Measurements from ENCODE around the gene NUBP2. TPM values are rescaled to one million over a fixed set of nuclear protein-coding genes. Genes with fewer than 3 reads are reported as not detected.

The NUBP2 gene
- total and polyA plus RNA-seq, 2 experiments from 2014 or later: 79.4 to 175 TPM

GRCh38 chr16:1818204-1818872 is 35.6 kb downstream of the NUBP2 start:
- no peaks in the 10 kb centered on the region for H3K9me2 ChIP-seq (ENCODE audit: insufficient read depth)
- no peaks in the 10 kb centered on the region; the same call in 1 of the 2 replicates for H3F3A ChIP-seq (replicated peaks; ENCODE audit: low read depth)
- H3K9me3 Mint-ChIP-seq: no peaks in the 10 kb centered on the region
- no peak overlapping the region for H3K4me3 Mint-ChIP-seq
- H3K27ac ChIP-seq (ENCODE audit: low read depth): no peak overlapping the region
- no peaks in the 10 kb centered on the region for H3K27me3 Mint-ChIP-seq (ENCODE audit: insufficient read depth, low read depth, poor library complexity)
- TF ChIP-seq ZNF114 (CRISPR knock-in tag; IDR thresholded peaks at IDR 0.05) (no peak), REST (IDR thresholded peaks at IDR 0.05; ENCODE audit: unreplicated experiment) (no peak), ETS1 (IDR thresholded peaks at IDR 0.05) (no peak), EZH2 (IDR thresholded peaks at IDR 0.05; ENCODE audit: low read depth, unreplicated experiment) (no peak), CREB1 (CRISPR knock-in tag; IDR thresholded peaks at IDR 0.05; ENCODE audit: low read depth) (no peak), JUNB (IDR thresholded peaks at IDR 0.05; ENCODE audit: unreplicated experiment) (no peak), ZNF331 (CRISPR knock-in tag; IDR thresholded peaks at IDR 0.05; ENCODE audit: low read depth) (no peak), POLR2AphosphoS5 (IDR thresholded peaks at IDR 0.05; ENCODE audit: low read depth) (no peak), EZH2phosphoT487 (IDR thresholded peaks at IDR 0.05; ENCODE audit: unreplicated experiment) (no peak), CTCF (conservative IDR thresholded peaks at IDR 0.05; ENCODE audit: low read depth in 2 of 2) (no peak), STAT1 (IDR thresholded peaks at IDR 0.05; ENCODE audit: unreplicated experiment) (no peak), NANOG (IDR thresholded peaks at IDR 0.05; ENCODE audit: borderline replicate concordance) (no peak)
- H3K36me3 Mint-ChIP-seq (ENCODE audit: low read depth): peaks cover 6% of the 10 kb centered on the region; the same call in 2 of the 3 replicates
- H3K4me1 ChIP-seq (ENCODE audit: insufficient read depth): no peaks in the 10 kb centered on the region
- H2AFZ ChIP-seq: no peak overlapping the region
- ATAC-seq: no peak
- no peaks in the 10 kb centered on the region for H3K4me1 Mint-ChIP-seq
- H3K79me2 ChIP-seq (replicated peaks; ENCODE audit: insufficient read depth): no peaks in the 10 kb centered on the region
- H3K4me2 ChIP-seq: no peak overlapping the region
- H4K20me1 ChIP-seq (replicated peaks; ENCODE audit: insufficient read depth): no peaks in the 10 kb centered on the region; the same call in 1 of the 2 replicates
- no peaks in the 10 kb centered on the region for H3K27me3 ChIP-seq (ENCODE audit: insufficient read depth)
- no peaks in the 10 kb centered on the region for H3K36me3 ChIP-seq (ENCODE audit: insufficient read depth)
- no peak overlapping the region for H3K27ac Mint-ChIP-seq
- DNase-seq (ENCODE audit: low spot score): no peak
- H3K4me3 ChIP-seq: no peak overlapping the region
